COLO829 (cell line): ENCODE data around the gene ELMO1.

ENCODE experiments used
- DNase-seq: peaks from one replicate; pipeline ENCODE4 v3.0.0; 2012; ENCODE audit warnings: low spot score

ELMO1 gene

DNA sequence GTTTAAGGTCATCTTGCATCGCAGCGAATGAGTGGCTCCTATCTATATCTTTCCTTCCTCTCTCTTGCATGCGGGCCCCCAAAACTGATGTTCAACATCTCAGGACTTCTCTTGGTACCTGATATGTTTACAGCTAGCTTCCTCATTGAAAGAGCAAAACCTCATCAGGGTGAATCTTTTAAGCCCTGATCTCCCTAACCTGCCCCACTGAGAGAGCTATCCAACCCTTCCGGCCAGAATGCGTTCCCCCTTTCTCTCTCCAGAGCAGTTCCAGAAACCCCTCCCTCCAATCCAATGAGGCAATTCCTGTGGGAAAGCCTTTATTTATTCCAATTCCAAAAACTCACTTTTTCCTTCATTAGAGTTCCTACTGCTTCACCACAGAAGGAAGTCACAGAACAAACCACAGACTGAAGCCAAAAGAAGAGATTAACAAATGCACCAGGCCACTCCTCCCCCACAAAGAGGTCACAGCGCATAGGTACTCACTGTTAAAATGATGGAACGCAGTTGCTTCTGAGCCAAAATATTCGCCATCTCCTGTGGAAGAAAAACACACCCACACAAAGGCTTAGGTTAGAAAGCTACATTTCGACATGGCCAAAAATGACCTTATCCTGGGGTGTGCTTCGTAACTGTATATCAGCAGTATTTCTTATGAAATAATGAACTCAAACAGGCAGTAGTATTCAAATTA, 232.4 kb downstream of the ELMO1 start:
- DNase-seq = no peak

DNA sequence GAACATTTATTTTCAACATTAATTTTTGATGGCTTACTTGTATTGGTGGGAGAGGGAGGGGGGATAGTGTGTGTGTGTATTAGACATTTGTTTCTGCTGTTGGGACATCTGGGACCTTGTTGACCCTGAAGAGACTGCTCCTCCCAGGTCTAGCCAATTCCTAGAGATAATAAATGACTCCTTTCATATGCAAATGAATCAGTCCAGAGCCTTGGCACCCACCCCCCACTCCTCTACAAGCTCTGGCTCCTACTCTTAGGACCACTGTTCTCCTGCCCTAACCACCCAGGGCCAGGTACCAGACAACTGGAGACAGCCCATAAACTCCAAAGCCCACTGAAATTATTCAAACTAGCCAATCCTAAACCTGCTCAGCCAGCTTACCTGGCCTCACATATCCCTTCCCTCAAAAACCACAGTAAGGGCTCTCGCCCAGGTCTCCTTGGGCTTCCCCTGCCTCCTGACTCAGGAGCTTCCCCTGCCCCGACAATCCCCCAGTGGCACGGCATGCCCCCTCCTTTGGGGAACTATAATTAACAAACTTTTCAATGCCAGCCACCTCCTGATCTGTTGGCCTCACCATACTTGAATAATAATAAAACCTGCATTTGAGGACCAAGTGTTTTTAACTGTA, 233.3 kb downstream of the ELMO1 start:
- no peak for DNase-seq

DNA sequence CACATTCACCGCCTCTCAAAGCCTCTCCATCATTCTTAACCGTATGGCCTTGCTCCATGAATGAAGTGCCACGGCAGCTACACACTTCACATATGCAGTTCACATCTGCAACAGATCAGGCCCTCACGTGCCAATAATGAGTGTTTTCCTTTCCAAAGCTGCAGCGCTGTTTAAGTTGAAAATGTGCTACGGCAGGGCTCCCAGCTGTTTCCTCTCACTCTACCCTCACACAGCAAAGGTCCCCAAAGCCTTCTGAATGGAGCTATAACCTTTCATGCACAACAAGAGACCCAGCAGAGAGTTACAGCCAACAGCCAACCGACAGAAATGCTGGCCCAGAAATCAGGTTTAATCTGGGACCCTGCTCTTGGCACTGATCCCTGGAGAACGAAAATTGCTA, 236.1 kb downstream of the ELMO1 start:
- no peak for DNase-seq

DNA sequence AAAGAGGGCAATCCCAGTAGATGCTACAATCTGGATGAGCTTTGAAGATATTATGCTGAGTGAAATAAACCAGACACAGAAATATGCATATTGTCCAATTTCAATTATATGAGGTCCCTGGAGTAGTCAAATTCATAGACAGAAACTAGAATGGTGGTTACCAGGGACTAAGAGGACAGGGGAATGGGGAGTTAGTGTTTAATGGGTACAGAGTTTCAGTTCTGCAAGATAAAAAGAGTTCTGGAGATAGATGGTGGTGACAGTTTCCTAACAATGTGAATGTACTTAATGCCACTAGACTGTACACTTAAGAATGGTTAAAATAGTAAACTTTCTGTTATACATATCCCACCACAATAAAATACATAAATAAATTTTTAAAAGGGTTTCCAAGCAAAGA, 236.6 kb downstream of the ELMO1 start:
- DNase-seq = no peak

DNA sequence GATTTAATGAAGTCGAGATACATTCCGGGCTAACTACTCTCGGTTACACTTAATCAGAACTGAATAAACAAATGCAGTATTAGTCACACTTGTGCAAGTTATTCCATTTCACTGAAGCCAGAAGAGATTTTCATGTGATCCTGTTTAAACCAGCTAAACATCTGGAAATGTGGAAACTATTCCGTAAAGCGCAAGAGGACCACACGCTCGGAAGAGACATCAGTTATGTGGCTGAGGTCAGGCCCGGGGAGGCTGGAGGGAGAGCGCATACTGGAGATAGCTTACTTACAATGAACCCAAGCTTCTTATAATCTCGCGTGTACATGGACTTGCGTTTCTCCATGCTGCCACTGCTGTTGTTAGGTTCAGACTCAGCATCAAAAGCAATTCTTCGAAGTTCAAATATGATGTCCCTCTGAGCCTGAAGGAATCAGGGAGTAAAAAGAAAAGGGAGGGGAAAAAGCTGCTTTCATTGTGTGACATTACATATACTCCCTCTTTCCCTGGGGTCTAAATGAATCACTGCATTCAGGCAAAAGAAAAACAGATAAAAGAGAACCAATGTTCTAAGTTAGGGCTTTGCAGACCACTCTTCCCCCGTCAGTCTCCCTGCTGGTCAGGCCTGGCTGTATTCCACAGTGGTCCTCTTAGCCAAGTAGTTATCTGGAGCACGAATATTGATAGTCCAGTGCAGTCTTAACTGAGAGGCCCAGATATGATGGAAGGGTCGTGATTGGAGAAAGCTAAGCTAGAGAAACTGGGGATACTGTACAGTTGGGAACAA, 237.4 kb downstream of the ELMO1 start:
- DNase-seq = no peak

DNA sequence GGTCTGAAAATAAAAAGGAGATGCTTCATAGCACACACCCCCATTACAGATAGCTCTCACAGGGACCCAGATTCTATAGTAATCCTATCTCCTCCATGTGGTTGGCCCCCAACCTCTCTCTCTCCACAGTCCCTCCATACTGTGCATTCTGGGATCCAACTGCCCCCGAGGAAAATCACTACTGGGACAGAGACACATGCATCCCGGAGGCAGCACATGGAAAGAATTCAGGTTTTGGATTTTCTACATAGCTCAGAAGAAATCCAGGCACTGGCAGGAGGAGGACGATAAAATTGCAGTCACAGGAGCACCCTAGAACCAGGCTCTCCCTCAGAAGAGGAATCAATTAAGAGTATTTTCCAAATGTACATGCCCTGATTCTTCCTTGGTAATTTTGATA, 239.5 kb downstream of the ELMO1 start:
- no peak for DNase-seq

DNA sequence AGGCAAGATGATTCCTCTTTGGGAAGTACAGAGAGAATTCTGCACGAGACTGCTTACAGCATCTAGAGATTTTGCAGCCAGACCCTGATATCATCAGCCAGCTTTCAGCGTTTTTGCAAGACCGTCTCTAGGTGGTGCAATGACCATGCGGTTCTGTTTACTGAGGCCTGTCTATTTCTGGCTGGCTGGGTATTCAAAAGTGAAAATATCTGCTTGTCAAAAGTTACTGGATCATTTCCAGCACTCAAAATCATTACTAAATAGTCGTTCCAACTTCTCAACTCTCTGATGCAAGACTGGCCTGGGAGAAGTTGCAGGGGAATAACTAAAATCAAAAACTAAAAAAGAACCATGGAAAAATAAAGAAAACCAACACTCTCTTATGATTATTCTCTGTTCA, 240.1 kb downstream of the ELMO1 start:
- DNase-seq = no peak

DNA sequence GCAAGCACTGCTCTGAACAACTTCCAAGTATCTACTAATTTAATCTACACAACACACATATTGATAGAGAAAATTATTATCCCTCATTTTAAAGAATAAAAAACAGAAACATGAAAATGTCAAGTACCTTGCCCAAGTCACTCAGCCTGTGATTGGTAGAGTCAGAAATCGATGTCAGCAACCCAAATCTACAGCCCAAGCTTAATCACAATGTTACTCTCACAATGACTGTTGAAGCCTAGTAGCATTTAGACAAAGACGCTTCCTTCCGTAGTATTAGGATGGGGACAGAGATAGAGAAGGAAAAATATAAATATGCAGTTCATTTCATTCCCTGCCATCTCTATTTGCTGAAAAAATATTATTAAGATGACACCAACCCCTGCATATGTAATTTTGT, 242.5 kb downstream of the ELMO1 start:
- DNase-seq = no peak

DNA sequence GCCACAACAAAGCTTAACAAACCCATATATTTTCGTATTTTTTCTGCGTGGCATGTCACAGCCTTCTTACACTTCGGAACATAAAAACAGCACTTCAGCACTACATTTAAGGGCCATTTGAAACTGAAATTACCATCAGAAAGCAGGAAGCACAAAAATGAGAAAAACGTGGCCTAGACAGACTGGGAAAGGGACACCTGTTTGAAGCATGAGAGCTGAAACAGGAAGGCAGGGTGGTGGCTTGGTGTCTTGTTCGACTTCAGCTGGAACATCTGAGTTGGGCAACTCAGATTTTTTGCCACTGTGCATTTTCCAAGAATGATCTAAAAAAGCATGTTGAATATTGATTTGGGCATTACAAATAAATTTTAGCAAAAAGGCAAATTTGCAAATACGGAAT, 243.2 kb downstream of the ELMO1 start:
- no peak for DNase-seq

DNA sequence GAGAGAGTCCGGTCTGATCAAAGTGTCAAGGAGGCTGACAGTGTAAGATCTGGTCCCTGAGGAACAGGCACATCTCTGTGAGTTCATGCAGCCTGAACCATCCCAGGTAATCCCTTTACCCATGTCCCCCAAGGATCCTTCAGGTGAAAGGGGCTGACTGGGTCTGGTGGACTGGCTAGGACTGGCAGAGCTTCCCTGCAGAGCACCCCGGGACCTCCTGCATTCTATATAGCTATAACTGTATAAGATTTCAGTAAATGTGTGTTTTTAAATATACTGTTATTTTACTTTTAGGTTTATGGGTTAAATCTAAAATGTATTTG, 246.8 kb downstream of the ELMO1 start:
- no peak for DNase-seq

DNA sequence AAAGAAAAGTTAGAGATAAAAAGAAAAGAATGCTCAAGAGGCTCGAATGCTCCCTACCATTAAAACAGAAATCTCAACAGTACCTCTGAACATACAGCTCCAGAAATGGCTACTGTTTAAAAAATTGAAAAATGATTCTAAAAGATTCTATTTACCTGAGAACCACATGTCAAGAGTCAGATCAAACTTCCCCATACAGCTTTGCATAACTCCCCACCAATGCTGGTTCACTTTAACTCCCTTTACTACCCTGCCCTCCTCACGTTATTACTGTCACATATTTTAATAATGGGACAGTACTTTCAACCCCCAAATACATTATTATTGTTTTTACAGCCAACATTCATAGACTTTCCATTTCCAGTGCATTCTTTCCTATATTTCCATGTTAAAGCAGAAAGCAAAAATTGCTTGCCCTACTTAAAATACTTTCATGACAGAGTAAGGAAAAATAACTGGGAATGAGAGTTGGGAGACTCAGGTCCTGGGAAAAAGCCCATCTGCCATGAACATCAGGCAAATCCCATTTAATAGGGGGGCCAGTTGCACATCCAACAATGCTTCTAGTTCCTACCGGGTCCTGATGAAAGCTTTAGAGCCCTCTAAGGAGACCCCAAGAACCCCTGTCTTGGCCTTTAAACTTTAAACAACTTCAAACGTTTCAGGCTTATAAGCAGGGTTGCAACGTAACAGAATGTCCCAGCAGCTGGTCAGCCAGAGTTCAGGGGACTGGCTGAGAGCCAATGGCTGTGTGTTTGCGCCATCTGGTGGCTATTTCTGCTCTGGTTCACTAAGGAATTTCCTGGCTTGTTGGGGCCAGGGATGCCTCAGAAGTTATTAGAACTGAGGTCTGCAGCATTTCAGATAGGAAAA, 247.4 kb downstream of the ELMO1 start:
- DNase-seq = peak; percentile 90

DNA sequence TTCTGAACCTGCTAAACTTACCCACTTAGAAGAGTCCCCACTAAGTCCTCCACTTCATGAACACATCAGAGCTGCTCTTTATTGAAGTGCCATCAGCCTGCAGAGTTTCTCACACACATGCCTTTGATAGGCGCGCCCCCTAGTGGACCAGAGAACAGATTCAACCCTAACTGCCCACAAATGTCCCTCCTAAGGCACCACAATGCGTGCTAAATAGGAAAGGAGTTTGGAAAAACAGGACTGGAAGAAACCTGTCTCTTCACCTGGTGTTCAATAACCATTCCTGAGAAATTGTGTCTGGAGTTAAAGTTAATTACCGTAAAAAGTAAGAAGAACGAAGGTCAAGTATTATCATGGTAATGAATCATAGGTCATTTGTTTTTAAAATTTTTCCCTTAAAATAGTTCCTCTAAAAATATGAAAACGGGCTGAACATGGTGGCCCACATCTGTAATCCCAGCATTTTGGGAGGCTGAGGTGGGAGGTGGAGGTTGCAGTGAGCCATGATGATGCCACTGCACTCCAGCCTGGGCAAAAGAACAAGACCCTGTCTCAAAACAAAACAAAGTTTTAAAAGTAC, 249.7 kb downstream of the ELMO1 start:
- peak; percentile 82 for DNase-seq

DNA sequence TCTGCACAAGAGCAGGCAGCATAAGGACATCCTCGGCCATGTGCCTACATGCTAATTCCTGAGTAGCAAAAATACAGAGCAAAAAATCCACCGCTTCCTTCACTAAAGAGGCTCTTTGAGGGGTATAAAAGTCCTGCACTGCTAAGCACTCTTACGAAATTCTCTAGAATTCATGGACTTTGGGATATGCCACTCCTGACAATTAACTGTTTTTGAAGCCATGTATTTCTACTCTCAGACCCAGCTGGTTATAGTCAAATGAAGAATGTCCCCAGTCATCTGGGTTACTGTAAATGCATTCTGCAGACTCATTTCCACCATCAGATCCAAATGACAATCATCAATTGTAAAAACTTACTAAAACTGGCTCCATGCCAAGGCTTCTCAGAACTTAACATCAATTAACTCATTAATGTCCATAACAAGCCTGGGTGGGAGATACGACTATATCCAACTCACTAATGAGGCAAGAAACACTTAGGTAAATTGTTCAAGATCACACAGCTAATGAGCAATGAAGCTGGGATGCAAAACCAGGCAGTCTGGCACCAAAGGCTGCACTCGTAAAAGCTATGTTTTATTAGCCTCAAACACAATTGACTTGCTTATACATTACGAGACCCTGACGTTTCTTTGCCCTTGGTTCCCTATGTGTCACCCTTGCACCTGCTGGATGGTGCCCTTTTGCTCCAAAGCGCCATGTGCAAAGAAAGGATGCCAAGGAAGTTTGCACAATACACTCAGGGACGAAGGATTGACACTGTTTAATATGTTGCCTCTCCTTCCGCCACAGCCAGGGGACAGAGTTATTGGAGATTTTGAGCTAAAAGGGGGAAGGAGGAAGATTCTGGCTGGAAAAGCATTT, 250.4 kb downstream of the ELMO1 start:
- no peak for DNase-seq

DNA sequence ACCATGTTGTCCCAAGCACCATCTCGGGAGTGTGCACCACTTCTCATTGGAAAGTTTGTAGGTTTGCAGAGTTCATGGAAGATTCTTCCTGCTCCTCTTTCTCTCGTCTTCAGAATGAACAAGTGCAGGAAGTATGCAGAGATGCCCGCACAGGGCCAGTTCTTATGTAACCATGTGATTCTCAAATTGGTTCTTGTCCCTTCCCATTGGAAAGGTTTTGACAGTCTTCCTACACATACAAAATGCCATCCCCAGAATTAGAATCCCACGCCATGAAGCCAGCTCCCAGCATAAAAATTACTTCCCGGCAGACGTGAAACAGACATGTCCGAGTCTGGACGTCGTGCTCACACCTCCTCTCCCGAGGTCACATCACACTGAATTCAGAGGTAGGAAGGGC, 251.6 kb downstream of the ELMO1 start:
- DNase-seq = no peak

DNA sequence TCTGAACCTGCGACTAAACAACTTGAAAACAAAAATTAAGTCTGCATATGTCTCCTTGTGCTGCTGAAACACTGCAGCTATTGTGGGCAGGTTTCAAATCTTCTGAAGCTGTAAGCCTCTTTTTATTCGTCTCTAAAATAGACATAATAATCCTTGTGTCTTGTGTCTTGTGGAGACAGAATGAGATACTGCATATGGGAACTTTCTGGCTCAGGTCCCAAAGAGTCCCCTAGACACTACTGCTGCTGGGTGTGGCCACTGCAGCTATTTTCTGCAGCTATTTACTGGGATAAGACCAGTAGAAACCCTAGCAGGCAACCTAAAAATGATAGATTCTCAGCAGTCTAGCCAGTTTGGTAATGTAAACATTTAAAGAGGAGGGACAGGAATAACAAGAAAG, 252.0 kb downstream of the ELMO1 start:
- peak; percentile 28 for DNase-seq

DNA sequence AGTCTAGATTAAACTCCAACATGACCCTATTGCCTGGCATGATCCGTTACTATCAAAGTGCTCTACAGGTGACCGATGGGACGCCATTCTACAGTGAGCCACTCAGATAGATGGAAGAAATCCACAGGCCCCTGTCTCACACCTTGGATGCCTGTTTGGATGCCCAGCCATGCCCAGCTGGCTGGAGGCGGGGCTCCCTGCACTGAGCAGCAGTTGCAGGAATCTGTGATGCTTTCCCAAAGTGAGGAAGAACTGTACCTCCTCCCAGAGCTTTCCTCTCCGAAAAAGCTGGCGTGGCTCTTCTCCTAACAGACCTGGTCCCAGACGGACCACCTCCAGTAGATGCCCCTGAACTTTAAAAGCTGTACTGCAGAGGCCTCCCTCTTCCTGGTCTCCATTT, 253.3 kb downstream of the ELMO1 start:
- no peak for DNase-seq

DNA sequence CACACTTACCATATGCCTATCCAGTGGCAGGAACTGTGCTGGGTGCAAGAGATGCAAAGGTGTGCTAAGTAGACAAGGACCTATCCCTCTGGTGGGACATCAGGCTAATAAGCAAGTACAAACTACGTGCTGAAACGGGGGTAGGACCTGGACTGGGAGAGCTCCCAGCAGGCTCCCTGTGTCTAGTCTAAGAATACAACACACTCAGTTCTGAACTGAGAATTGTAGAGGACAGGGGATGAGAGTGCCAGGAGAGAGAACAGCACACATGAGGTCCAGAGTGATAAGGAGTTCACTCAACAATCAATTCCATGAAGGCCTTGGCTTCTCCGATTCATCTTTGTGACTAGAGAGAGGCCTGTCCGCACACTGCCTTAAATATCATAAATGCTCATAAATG, 253.7 kb downstream of the ELMO1 start:
- no peak for DNase-seq

DNA sequence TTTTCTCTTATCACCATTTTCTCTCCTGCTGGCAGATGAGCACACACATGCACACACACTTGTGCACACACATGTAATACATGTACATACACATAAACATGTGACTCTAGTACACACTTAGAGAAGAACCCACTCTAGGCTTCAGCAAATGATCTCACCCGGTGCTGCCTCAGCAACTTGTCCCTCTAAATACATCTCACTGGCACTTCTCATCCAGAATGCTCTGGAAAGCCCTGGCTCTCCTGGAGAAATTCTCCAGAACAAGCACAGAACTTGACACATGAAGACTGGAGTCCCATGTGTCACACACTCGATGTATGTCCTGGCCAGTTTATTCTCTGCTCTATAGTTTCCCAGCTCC, 254.9 kb downstream of the ELMO1 start:
- no peak for DNase-seq

DNA sequence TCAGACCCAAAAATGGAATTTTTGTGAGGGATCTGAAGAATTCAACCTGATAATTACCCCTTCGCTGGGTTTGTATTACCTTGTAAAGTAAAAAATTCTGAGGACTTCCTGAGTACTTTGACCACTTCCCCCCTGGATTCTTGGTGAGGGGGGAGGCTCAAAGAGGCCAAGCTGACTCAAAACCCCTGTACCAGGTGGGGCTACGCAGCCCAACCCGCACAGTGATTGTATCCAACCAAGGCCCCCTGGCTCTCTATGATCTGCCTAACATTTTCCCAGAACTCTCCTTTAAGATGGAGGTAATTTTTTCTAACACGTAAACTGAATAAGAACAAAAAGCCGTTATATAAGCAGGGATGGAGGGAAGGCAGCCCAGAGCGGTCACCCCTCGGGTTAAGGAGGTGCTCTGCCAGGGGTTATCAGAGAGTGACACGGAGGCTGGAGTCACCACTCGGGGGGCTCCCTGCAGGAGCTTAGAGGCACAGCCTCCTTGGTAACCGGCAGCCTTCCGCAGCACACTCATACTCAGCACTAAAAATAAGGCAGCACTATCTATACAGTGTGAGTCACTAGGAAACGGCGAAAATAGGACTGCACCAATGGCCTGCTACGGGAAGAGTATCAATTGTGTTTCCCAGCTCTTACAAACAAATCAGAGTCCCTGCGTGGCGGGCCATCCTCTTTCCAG, 255.4 kb downstream of the ELMO1 start:
- DNase-seq = peak; percentile 31

DNA sequence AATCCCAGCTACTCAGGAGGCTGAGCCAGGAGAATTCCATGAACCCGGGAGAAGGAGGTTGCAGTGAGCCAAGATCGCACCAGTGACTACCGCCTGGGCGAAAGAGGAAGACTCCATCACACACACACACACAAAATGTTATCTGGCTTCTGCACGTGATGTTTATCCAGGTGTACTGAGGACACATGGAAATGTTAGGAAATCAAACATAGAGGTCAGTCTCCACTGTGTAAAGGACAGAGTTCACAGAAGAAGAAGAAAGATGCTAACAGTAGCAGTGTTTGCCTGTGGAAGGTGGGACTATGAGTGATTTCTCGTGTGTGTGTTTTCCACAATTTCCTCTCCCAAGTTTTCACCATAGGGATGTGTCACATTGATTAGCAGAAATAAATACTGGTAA, 256.9 kb downstream of the ELMO1 start:
- DNase-seq = no peak

DNA sequence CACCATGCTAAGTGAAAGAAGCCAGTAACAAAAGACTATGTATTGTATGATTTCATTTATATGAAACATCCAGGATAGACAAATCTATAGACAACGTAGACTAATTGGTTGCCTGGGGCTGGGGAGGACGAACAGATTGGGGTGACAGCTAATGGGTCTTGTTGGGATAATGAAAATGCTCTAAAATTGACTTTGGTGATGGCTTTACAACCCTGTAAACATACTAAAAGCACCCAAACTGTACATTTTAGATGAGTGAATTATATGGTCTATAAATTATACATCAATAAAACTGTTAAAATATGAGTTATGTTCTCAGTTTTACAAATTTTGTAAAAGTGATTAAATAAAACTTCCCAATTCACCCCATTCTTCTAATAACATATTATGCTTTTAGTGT, 261.5 kb downstream of the ELMO1 start:
- DNase-seq = no peak
